ENCODE measurements around the gene HMX3. TPM values are rescaled to one million over a fixed set of nuclear protein-coding genes. Genes with fewer than 3 reads are reported as not detected.
A peak's percentile ranks its signal among the peaks of the same experiment; 100 is the strongest.

The HMX3 gene
- total RNA-seq, 1 donor from 2014 or later = not detected

GRCh38 chr10:123132576-123133477 lies 2.9 kb upstream of the HMX3 start:
- ATAC-seq (peak; percentile 90), DNase-seq (peak; percentile 87)
- intact Hi-C loops (cut with micrococcal nuclease) = loop anchor here (5.0 kb wide), 1 partner anchor 424 kb away; no protein-coding TSS in a partner anchor

- no peak for DNase-seq
- ATAC-seq = no peak
- intact Hi-C loops (cut with micrococcal nuclease) = loop anchor here (5.0 kb wide), 1 partner anchor 424 kb away; no protein-coding TSS in a partner anchor
Measured at GRCh38 chr10:123133541-123134342, 2.0 kb upstream of the HMX3 start.

- ATAC-seq (no peak), DNase-seq (no peak)
- intact Hi-C loops (cut with micrococcal nuclease) = loop anchor here (5.0 kb wide), 1 partner anchor 423 kb away; no protein-coding TSS in a partner anchor
Measured at GRCh38 chr10:123134343-123134914, 1.3 kb upstream of the HMX3 start.

- no peak for ATAC-seq
- DNase-seq = no peak
- intact Hi-C loops (cut with micrococcal nuclease) = loop anchor here (5.0 kb wide), 1 partner anchor 422 kb away; no protein-coding TSS in a partner anchor
Measured at GRCh38 chr10:123134915-123135414, 805 bp upstream of the HMX3 start.

- ATAC-seq (no peak), DNase-seq (no peak)
- intact Hi-C loops (cut with micrococcal nuclease) = no loop called here
Measured at GRCh38 chr10:123136221-123136805, 543 bp downstream of the HMX3 start.

GRCh38 chr10:123136806-123137642 lies 1.3 kb downstream of the HMX3 start:
- no peak for DNase-seq
- ATAC-seq = no peak
- intact Hi-C loops (cut with micrococcal nuclease) = no loop called here

GRCh38 chr10:123139165-123139520 lies 3.4 kb downstream of the HMX3 start:
- DNase-seq (no peak), ATAC-seq (no peak)
- intact Hi-C loops (cut with micrococcal nuclease) = no loop called here

GRCh38 chr10:123139521-123140163 lies 3.9 kb downstream of the HMX3 start:
- DNase-seq (no peak), ATAC-seq (no peak)
- intact Hi-C loops (cut with micrococcal nuclease) = no loop called here

- ATAC-seq = no peak
- intact Hi-C loops (cut with micrococcal nuclease) = no loop called here
- no peak for DNase-seq
Measured at GRCh38 chr10:123140164-123140982, 4.6 kb downstream of the HMX3 start.

- intact Hi-C loops (cut with micrococcal nuclease) = no loop called here
- ATAC-seq (no peak), DNase-seq (no peak)
Measured at GRCh38 chr10:123140983-123141390, 5.2 kb downstream of the HMX3 start.

GRCh38 chr10:123141791-123142700 lies 6.3 kb downstream of the HMX3 start:
- DNase-seq (no peak), ATAC-seq (no peak)
- intact Hi-C loops (cut with micrococcal nuclease) = no loop called here

GRCh38 chr10:123142701-123143161 lies 7.0 kb downstream of the HMX3 start:
- ATAC-seq = no peak

GRCh38 chr10:123143162-123143824 lies 7.5 kb downstream of the HMX3 start:
- no peak for DNase-seq
- intact Hi-C loops (cut with micrococcal nuclease) = no loop called here
- ATAC-seq = no peak

More at GRCh38 chr10:123142701-123143161, 7.0 kb downstream of the HMX3 start:
- DNase-seq = no peak
- intact Hi-C loops (cut with micrococcal nuclease) = no loop called here

- DNase-seq (no peak), ATAC-seq (no peak)
- intact Hi-C loops (cut with micrococcal nuclease) = no loop called here
Measured at GRCh38 chr10:123143825-123144168, 8.0 kb downstream of the HMX3 start.

Measured in left ventricle myocardium superior (tissue), 1 donor.